Renal cortex interstitium (tissue), 11 donors: ENCODE data around the gene GPC5. TPM values are rescaled to one million over a fixed set of nuclear protein-coding genes. Genes with fewer than 3 reads are reported as not detected.

Experiments
- DNase-seq, 11 donors: peaks; one replicate each; pipeline ENCODE4 v3.0.0-alpha.2; 2013; ENCODE audit warnings: low read depth in 9 of 11, low spot score in 4 of 11; ENCODE audit errors: extremely low read depth in 1 of 11
- polyA plus RNA-seq, 3 donors: library from polyadenylated mRNA; unstranded; fragments of 120-200 nt; gene quantifications; one replicate each; pipeline ENCODE4 v1.2.1, GENCODE V29; 2013; ENCODE audit not compliant: insufficient read length in 3 of 3

The GPC5 gene
- polyA plus RNA-seq, 3 donors: 3.5 to 4.5 (median 4.4) TPM

DNA sequence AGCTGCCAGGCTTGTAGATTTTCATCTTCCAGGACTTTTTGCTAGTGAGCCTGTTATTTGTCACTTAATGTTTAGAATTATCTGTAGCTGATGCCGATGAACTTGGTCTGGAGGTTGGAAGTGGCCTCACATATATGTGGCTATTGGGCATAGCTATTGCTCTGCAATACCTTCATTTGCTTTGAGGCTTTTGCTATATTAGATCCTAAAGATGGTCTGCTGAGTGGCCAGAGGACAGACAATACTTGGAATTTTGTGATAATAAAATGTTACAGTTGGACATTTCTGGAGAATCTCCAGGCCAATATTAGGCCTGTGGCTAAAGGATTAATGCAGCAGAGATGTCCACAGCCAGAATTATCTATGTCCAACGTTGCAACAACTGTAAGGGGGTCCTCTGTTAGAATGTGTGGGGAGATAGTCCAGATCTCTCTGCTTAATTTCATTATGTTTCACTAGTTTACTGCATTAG, 222.3 kb downstream of the GPC5 start:
- DNase-seq: no peak

DNA sequence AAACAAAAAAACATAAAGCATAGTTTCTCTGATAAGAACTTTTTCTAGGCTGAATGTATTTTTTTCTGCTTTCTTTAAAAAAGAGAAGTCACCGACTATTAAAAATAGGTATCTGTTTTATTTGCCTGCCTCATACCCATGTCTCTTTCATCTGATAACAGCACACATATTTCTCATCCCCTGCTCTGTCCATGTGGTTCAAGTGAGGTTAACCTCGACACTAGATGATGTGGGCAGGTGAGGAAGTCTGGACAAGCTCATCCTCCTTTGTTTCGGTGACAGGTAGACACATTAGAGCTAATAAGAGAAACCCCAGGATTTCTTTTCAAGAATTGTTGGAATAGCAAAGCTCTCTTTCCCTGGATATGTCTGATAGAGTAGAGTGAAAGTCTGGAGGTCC, 222.7 kb downstream of the GPC5 start:
- DNase-seq: no peak

DNA sequence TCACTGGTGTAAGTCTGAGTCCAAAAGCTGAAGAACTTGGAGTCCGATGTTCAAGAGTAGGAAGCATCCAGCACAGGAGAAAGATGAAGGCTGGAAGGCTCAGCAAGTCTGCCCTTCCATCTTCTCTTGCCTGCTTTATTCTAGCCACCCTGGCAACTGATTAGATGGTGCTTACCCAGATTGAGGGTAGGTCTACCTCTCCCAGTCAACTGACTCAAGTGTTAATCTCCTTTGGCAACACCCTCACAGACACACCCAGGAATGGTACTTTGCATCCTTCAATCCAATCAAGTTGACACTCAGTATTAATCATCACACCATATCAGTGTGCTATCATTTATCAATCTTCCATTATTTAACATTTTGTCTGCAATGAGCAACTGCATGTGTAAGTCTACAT, 223.5 kb downstream of the GPC5 start:
- DNase-seq: no peak

DNA sequence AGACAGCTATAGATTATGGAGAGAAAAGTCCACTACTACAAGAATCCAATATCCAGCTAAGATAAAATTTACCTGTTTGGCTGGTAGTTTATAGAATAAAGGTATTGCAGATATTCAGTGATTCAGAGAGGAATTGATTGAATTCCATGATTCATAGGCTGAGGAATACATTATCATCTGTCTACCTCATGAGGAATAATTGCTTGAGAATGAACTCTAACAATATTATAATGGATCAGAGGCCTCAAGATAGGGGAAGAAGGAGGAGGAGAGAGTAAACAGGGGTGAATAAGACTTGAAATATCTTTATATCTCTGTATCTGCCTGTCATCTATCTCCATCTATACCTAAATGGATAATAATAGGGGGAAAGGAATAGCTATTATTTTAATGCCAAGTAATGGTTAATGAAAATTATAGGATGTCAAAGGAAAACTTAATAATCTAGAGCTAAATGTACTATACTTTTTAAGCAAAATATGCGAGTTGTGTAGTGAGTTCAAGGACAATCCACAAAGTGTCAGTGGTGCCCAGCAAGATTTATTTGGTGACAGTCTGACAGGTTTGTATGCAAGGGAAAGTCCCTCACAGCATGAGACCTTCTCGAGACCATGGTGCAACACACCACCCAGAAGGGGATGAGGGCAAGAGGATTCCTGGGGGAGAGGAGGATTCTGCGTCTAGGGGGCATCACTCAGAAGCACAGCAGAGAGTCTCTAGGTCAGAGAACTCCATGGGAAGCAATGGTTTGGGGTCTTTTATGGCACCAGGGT, 224.5 kb downstream of the GPC5 start:
- DNase-seq: no peak

DNA sequence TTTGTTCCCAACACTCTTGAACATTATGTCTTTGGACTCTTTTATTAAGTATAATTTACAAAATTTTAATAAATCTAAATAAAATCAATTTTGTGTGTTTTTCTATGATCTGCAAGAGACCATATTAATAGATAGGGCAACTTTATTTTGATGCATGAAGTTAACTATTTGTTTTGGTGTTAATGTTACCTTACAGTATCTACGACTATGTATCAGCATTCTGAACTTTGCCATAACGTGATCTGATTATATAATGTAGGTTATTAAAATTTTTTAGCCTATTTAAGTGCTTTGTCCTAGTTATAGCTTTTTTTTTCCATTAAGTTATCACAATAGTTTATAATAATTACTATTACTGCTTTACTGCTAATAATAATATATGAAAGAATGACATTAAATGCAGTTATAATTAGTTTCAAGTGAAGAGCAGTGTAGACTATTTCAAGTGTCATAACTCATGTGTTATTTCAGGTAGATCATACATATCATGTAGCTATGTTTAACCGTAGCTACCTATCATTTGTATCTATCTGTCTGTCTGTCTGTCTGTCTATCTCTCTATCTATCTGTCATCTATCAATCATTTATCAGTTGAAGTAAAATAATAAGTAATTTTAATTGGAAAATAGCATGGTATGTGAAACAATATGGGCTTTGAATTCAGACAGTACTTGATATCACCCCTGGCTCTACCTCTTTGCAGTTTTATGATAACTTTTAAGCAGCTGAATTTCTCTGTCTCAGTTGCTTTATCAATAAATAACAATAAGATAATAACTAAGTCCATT, 229.7 kb downstream of the GPC5 start:
- DNase-seq: no peak

DNA sequence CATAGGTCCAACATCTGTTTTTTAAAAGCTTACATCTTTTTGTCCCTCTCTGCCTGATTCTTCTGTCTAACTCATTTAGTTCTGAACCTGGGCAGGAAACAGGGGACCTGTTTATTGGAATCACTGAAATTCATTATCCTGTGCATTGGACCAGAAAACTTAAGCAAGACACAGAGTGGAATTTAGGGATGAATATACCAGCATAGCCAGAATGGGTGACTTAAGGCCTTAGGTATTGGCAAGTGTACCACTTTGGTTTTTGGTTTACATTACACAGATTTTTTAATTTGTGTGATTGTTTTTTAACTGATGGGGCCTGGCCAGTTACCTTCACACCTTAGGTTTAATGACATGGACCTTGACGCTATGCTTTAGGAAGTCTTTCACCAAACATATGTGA, 232.5 kb downstream of the GPC5 start:
- peak in 1 of 11 donors; percentile 8 for DNase-seq

DNA sequence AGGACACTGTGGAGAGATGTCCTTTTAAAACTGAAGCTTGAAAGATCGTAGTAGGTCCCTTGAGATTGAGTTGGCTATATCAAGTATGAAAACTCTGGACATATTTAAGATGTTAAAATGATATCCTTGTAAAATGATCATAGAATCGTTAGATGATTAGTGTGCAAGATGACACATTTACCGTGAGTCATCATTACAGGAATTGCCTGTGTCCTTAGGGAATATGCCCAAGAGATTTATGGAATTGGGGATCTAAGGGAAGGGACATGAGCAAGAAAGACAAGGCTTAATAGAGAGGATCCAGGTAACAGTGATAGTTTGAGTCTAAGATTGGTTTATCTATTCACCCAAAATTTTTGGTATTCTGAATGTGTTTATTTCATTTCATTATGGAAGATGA, 233.7 kb downstream of the GPC5 start:
- DNase-seq: no peak

DNA sequence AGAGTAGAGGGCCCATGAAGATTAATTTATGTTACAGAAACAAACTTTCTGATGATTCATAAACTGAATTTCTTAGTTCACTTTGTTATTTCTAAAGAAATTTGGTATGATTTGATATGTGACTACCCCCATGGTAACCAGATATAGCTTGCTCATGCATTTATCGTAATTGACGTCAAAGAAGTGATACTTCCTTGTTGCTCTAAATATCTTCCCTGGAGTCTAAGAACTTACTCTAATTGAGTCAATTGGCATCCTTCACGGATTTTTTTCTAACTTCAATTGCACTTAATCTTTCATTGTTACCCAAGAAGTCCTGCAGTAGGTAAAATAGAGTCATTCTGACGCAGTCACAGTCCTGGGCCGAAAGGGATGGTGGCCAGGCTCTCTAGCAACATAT, 240.9 kb downstream of the GPC5 start:
- no peak for DNase-seq

DNA sequence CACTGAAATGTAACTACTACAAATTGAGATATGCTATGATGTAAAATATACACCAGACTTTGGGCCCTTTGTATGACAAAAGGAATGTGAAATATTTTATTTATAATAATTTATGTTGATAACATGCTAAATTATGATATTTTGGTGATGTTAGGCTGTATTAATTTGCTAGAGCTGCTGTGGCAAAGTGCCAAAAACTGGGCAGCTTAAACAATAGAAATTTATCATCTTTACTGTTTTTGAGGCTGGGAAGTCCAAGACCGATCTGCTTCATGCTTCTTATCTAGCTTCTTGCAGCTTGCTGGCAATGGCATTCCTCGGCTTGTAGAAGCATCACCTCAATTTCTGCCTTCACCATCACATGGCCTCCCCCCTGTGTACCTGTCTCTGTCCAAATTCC, 245.0 kb downstream of the GPC5 start:
- no peak for DNase-seq

DNA sequence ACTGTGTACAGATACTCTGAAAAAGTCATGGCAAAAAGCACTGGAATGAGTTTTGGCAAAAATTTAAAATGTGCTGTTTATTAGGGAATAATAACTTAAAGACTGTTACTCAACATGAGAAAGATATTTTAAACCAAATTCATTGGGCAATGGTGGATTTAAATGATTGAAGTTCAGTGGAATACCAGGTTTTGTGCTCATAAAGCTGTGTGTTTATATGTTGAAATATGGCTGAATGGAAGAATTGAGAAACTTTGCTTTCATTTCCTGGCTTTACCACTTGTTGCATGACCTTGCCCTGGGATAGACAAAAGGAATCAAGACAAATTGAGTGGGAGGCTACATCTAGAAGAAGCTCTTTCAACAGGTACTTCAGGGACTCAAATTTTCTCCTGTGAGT, 246.4 kb downstream of the GPC5 start:
- DNase-seq: no peak

DNA sequence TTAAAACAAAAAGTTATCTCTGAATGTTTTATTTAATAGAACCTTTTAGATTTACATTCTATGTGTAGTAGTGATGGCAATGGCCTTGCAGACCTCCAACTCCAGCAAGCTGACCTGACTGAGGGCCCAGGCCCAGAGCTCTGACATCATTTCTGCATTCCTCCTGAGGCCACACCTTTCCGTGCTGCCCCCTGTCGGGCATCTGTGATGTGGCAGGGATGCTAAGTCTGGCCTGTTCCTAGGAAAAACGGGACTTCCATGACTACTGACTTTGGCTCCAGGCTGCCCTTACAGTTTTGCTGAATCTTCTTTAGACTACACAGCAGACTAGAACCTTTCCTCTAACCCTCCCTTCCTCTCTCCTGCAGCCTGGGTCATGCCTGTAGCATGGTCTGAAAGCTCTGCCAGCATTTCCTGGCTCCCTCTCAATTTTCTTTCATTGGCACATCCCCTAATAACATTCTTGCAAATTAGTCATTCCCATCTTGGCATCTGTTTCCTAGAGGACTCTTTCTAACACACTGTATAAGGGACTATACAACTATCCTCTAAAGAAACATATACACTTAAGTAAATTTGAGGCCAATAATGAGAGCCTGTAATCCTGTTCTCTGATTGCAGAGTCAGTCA, 249.1 kb downstream of the GPC5 start:
- DNase-seq: no peak

DNA sequence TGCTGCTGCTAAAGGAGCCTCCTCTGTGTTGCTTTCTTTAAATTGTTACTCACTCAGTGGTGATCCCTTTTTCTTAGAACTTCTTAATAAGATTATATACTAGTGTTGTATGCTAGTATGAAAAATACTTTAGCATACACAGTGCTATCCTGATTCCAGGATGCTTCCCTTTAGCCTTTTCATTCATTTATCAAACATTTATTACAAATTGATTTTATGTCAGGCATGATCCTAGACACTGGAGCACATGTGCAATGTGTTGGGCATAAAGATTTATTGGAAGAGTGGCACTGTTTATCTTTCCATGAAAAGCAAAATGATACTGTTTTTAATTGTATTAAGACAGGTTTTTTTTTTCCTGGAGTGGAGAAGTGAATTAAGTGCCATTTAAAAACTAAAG, 249.6 kb downstream of the GPC5 start:
- DNase-seq: no peak

DNA sequence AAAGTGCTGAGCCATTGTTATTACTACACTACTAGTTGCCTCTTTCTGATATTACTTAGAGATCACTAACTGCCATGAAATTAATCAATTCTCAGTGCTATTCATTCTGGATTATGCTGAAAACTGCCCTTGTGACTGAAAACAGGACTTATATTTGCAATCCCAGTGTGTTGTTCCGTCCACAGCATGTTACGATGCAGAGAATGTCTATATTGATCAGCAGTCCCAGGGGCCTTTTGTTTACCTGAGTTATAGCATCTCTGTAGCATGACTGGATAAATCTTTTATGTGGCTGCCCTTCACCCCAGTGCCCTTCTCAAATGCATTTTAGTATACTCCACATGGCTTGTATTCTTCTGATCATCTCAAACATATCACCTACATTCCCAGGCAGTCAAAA, 251.0 kb downstream of the GPC5 start:
- no peak for DNase-seq

DNA sequence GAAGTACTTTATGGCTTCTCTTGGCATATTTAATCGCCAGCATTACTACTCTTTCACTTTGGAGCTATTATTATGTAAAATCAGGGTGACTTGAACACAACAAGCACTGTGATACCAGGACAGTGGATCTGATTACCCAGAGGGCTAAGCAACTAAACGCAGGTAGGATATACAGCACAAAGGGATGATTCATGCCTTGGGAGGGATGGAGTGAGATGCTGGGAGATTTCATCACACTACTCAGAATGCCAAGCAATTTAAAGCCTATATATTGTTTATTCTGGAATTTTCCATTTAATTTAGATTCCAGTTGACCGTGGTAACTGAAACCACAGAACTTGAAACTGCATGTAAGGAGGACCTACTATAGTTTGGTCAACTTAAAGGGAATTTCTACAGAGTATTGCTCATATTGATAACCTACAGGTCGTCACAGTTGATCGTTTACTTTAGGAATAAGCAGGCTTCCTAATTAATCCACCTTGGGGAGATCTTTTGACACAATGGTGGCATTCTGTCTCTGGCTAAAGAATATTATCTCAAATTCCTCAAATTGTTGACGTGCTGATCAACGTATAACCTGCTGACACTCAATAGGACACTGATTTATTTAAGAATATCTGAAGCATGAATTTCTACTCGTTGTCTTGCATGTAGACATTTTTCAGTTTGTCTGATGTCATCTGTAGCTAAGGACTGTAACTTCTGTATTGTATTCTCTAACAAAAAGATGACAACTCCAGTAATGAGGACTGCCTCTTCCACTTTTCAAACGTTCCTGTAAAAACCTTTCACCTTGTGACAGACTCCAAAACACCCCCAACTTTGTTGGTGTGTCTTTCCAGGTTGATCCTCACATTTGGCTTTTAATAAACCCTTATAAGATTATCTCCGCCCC, 254.2 kb downstream of the GPC5 start:
- no peak for DNase-seq

DNA sequence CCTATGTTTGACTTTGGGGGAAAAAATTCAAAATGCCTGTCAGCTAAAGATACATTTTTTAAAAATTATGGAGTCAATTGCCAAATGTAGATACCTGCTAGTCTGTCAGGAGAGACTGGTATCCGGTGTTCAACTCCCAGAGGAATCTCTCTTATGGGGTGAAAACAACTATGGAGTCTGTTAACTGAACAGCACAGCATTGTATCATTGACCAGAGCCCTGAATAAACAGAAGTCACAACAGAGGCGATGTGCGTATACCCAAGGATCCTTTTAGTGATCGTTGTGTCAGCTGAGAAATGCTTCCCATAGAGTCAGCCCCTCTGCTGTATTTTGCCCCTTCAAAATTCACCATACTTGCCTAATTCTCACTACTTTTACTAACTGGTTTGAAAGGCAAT, 257.3 kb downstream of the GPC5 start:
- no peak for DNase-seq

DNA sequence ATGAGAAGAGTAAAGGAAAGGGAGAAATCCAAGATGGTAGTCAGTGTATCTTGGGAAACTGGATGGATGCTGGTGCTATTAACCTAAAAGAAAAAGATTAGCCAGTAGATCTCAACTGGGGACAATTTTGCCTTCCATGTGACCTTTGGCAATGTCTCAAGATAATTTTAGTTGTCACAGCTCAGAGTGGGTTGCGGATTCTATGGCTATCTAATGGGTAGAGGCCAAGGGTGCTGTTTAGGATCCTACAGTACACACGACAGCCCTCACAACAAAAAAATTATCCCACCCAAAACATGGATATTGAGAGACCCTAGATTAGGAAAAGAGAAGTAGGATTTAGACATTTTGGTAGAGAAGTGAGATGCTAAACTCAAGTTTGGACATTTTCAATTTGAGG, 258.9 kb downstream of the GPC5 start:
- DNase-seq: no peak

DNA sequence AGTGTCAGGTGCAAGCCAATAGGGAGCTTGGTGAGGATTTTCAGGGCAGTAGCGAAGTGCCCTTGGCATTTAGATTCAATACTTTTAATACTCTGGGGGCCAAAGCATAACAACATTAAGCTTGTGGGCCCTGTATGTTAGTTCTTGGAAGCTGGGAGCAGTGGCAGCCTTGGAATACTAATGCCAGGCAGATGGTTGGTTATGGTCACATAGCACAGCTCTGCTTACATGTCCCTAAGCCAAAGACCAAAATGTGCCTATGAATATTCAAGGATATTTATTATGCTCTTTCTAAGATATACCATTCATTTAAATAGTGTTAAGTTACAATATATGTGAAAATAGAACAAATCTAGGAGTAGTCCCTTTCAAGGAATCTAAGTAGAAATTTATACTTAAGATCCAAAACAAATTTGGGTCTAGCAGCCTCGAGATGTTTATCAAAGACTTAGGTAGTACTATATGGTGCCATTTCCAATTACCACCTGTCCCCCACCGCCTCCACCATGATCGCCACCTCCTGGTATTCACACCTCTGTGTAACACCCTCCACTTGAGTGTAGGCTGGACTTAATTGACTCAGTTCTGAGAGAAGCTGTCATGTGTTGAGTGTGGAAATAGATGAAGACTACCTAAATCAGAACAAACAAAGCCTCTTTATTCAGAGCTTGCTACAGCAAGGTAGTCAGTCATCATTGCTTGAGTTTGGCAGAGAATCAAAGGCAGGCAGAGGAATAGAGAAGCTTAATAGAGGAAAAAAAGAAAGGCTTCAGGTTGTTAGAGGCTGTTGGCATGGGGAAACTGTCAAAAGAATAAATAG, 261.0 kb downstream of the GPC5 start:
- DNase-seq: no peak

DNA sequence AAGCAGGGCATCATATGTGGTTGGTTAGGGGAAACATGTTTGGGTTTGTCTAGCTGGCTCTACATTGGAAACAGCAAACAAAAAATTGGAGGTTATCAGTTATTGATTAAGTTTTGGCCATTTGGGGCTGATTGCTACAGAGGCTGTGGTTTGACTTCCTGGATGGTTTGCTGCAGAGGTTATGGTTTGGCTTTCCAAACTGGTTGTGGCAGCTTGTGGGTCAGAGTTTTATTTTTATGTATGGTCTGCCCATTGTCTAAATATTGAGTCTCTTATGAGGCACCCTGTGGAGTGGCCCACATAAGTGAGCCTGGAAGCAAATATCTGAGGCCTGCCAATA, 261.6 kb downstream of the GPC5 start:
- no peak for DNase-seq
